IPS DF 19.7 (cell line): ENCODE data around the gene OXSM.

Experiments used
- DNase-seq: peaks from one replicate; pipeline ENCODE4 v3.0.0-alpha.2; 2013; ENCODE audit warnings: low read depth, low spot score

The OXSM gene

DNA sequence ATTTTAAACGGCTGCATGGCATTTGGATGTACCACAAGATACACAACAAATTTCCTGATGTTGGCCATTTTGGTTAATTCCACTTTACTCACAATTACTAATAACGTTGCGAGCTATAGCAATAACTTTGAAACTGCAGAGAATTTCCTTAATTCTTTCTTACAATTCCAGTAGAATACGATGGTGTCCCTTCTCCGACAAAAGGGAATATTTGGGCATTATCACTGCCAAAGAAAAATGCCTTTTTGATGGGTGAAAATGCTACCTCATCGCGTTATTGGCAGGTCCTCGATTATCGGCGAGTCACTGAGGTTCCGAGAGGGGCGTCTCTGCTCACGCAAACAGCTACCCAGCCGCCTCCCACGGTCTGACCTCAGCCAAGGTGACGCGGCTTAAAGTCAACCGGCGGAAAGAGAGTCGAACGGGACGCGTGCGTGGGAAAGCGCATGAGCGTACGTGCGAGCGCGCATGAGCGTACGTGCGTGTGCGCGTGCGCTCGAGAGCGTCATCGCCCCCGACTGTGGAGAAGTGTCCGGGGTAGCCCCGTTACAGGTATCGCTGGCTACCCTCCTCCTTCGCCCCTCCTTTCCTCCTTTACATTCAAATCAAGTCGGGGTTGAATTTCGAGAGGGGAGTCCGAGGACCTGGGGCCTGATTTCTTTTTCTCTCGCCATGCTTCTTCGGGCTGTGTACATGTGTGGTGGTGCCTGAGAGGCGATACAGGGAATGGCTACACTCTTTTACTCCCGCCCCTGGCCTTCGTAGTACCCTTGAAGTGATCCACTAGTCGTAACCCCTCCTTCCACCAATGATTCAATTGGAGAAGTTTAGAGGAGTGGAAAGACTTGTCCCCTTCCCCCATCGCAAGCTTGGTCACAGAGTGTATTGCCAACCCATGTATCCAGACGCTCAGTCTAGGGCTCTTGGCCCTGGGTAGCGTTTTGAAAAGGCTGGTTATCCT is at the start of gene OXSM:
OXSM (plus strand) TSS at position 495 of the 961 bp plus-strand sequence. CDS start 931 bp downstream, outside the sequence.
- DNase-seq = peak; percentile 52

DNA sequence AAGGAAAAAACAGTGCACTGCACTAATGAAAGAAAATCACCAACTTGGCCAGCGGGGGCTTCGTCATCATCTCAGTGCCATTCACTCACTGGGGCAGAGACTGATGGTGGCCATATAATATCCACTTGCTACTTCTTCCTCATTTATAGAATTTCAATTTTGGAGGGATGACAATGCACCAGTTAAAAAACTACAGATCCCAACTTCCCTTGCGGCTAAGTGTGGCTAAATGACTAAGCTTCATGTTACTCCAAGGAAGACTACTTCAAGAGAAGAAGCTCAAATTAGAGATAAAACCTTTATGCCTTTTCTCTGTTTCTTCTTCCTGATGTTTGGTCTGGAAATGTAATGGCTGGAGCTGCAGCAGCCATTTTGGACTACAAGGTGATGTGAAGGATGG is 45.4 kb upstream of the OXSM start:
- DNase-seq = no peak

DNA sequence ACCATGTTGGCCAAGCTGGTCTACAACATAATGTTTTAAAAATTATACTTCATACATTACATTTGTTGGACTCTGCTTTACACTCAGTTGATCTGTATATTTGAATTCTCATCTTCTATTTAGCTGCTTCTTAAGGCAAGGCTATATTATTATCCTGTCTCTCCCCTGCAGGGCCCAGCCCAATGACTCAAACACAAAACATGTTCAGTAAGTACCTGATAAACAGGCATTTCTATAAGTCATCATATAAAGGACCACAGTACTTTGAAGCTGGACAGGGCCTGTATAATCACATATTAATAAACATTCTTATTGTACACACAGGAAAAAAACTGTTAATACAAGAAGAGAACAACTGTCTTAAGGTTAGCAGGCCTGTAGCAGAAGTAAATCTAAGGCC is 42.9 kb upstream of the OXSM start:
- no peak for DNase-seq

DNA sequence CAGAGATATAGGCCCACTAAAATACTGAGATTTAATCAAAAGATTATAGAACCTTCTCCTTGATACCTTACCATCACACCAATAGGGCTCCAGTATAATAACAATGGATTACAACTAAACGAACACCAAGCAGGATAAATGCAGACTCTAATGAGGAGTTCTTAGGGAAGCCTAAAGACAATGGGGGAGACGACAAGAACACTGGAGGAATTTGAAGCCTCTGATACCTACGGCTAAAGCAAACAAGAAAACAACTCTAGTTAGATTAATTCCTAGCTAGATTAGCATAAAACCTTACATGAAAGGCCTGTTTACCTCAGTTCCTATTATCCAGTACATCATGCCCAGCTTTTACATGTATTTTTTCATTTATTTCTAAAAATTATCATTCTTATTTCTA is 41.7 kb upstream of the OXSM start:
- DNase-seq = peak; percentile 3

DNA sequence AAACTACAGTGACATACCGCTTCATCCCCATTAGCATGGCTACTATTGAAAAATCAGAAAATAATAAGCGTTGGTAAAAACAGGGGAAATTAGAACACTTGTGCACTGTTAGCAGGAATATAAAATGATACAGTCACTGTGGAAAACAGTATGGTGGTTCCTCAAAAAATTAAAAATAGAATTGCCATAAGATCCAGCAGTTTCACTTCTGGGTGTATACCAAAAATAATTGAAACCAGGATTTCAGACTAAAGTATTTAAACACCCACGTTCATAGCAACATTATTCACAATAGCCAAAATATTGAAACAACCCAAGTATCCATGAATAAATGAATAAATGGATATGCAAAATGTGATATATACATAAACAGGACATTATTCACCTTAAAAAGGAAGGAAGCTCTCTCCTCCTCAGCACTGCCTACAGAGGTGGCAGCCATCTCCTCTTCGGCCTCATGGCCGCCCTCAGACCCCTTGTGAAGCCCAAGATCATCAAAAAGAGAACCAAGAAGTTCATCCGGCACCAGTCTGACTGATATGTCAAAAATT is 40.8 kb upstream of the OXSM start:
- no peak for DNase-seq

DNA sequence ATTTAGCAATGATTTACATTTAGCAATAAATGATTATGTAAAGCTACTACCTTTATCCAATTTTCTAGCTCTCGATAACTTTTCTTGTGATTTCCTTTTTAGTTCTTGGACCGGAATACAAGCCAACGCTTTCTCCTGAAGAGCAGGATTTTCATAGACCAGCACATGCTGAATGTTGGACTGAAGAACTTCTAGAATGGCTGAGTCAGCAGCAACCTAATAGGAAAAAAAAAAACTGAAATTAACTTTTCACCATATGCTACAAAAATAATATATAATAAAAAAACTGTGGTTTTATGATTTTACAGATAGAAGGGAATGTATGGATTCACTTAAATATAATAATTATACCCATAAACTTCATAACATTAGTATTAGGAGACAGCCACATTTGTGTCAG is 38.8 kb upstream of the OXSM start:
- no peak for DNase-seq

DNA sequence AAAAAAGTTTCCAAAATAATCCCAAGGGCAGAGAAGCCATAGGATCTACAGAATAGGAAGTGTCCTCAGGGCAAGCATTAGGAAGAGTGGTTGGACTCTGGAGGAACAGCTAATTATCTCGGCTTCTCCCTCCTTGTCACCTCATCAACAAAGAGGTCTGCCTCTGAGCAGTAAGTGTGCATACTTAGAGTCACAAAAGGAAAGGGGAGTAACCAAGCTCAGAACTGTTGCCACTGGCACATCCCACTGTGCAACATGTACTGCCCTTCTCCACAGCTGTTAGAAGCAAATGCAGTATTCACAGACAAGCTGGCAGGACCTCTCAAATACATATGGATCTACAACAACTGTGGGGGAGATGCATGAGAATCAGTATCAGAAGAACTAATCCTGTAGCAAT is 38.2 kb upstream of the OXSM start:
- no peak for DNase-seq

DNA sequence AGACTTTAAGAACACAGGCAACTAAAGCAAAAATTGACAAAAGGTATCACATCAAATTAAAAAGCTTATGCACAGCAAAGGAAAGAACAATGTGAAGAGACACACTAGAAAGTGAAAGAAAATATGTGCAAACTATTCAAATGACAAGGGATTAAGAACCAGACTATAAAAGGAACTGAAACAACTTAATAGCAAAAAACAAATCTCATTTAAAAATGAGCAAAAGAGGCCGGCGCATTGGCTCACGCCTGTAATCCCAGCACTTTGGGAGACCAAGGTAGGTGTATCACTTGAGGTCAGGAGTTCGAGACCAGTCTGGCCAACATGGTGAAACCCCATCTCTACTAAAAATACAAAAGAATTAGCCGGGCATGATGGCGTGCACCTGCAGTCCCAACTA is 21.0 kb upstream of the OXSM start:
- DNase-seq = no peak

DNA sequence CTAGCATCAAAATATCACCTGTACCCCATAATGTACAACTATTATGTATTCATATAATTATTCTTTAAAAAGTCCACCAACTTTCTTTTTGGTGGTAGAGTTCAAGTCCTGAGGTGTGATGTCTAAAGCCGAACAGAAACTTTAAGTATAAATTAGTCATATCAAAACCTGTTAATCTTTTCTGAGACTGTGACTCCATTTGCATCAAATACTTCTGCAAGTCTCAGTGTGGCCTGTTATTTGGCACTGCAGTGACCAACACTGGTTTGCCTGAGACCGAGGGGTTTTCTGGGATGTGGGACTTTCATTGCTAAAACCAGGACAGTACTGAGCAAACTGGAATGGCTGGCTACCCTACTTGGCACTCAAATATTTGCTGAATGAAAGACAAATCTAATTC is 14.0 kb upstream of the OXSM start:
- no peak for DNase-seq

DNA sequence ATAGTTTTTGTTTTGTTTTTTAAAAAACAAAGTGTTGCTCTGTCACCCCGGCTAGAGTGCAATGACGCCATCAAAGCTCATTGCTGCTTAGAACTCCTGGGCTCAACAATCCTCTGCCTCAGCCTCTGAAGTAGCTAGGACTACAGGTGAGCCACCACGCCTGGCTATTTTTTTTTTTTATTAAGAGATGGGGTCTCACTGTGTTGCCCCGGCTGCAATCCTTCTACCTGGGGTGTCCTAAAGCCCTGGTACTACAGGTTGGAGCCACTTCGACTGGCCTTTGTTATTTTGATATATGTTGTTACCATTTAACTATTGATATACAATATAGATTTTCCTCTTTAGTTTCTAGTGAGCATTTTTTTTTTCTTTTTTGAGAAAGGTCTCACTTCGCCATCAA is 9.3 kb upstream of the OXSM start:
- DNase-seq = no peak

DNA sequence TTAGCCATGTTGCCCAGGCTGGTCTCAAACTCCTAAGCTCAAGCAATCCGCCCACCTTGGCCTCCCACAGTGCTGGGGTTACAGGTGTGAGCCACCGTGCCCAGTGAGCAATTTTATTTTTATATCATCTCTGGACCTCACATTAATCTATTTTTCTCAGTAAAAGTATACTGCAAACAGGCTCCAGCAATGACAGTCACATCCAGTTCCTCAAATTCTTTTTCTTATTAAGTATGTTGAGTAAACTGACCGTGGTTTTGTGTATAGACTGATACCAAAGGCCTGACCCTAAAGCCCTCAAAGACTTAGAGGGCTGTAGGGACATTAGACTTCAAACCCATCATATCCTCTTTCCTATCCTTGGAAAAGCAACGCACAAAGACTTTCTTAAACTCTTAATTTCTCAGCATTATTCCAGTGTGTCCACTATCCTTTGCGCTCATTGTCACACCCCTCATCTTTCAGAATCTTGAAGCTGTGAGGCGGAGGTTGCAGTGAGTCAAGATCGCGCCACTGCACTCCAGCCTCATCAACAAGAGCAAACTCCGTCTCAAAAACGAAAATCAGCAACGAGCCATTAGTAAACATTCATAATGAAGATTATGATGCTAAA is 8.6 kb upstream of the OXSM start:
- no peak for DNase-seq

DNA sequence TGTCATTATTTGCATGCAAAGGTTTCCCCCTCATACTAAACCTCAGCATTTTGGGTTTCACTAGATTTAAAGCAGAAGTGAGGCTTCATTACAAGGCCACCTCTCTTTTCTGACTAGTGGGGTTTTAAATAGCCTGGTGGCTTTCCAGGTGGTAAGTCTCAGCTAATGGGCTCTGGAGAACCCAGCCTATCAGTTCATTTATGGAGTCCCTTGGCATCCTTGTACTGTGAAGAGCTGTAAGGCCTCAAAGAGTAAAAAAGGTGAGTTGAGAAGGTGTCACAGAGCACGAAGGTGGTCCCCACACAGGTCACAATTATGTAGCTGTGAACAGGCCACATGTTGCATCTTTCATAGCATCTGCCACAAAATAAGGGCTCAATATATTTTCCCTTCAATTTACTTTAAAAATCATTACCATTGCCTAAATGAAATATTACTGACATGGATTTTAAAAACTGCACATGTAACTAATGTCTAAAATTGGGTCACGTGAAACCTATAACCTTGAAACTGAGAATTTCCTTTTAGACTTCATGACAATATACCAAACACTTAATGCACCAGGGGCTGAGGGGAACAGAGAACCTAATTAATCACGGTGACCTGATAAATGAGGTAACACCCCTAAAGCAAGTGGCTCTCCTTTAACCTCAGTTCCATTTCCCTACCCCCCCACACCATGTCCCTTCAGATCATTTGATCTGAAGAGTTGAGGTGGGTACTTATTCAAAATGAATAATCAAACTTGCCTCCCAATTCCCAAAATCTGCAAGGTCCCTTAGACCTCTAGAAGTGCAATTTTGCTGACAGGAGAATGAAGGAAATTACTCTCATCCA is 7.9 kb upstream of the OXSM start:
- no peak for DNase-seq

DNA sequence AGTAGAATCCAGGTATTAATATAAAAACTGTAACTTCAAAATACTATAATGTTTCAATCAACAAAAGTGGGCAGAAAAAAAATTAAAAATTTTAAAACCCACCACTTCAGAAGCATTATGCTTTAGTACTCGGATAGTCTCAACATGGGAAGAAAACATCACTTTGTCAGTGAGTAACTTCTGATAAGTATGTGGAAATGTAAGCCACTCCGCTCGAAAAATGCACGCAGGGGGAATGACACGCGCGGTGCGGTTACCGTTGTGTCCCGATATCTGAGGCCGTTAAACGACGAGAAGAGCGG is 7.3 kb upstream of the OXSM start:
- no peak for DNase-seq

DNA sequence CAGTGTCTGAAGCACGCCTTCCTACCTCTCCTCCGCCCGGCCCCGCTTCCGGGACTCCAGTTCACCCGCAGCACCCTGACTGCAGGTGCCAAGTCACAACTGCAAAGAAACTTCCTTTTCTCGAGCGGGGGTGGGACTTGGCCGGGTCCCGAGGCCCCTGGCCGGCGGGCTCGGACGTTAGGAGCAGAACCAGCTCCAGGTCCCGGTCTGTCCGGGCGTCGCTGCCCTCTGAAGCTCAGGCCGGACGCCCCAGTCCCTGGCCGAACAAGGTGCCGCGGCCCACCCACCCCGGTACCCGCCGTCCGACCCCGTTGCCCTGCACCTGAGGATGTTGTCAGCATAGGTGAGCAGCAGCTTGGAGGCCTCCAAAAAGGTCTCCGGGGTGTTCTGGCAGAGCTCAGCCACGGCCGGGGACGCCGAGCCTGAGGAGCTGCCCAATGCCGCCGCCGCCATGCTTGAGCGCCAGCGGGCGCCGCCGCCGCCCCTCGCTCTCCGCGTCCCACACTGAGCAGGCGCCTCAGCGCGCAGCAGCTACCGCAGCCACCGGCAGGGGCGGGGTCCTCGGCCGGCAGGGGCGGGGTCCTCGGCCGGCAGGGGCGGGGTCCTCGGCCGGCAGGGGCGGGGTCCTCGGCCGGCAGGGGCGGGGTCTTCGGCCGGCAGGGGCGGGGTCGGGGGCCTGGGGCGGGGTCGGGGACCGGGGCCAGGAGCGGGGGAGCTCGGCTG is 6.8 kb upstream of the OXSM start, which contains the start of gene NGLY1:
NGLY1 (minus strand) TSS at position 506 of the 723 bp plus-strand sequence; CDS start at position 453, 53 bp downstream.
- no peak for DNase-seq

DNA sequence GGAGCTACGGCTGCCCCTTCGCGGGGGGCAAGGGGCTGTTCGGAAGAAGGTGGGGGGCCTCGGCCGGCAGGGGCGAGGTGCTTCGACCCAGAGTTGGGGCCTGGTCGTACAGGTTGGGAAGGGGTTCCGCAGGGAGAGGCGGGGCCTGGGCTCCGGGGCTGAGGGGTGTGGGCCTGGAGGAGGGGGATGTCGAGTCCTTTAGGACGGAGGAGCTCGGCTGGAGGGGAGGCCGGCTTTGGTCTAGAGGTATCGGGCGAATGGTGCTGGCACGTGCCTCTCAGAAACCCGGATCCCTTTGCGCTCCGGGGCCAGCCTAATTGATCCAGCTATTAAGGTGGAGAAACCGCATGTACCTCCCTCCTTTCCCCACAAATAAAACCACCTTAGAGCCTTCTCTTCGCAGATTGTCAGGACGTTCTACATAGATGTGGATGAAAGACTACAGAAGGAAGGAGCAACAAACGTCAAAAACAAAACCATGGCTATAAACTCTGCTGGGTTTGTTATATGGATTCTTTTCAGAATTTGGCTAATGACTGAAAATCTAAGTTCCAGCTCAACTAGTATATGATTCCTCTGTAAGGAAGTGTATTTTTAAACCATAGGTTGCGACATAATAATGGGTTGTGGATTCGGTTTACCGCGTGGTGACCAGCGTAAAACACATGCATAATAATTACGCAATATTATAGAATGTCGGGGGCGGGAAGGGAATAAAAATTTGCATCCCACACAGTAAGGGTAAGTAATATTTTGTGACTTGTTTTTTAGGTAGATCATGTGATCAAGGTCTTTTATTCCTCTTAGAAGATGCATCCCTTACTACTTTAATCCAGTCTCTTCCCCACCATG is 6.0 kb upstream of the OXSM start:
- peak; percentile 42 for DNase-seq

DNA sequence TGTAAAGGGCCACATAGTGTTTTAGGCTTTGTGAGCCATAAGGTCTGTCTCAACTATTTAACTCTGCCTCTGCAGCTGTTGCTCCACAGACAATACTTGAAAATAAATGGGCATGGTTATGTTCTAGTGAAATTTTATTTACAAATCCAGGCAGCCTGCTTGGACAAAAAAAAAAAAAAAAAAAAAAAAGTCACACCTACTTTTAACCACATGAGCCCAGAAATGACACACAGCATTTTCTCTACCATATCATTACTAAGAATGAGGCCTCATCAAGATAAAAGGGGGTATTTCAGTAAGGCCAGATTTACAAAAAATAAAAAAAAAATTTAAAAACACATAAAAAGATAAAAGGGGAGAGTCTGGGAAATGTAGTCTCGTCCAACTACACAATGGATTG is 4.9 kb upstream of the OXSM start:
- DNase-seq = no peak

DNA sequence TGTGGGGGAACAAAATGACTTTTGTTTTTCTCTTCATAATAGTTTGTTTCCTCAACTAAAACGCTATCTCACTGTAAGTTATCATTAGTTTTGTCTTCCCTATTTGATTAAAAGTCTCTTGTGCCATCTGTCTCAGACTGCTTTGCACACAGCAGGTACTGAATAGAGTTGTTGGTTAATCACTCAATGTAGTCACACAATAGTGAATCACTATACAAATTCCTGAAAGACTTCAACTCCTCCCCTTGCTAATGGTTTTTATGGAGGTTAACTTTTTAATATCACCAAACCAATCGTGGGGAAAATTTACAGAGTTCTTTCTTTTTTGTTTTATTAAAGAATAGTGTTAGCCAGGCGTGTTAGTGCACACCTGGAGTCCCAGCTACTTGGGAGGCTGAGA is 4.1 kb upstream of the OXSM start:
- no peak for DNase-seq

DNA sequence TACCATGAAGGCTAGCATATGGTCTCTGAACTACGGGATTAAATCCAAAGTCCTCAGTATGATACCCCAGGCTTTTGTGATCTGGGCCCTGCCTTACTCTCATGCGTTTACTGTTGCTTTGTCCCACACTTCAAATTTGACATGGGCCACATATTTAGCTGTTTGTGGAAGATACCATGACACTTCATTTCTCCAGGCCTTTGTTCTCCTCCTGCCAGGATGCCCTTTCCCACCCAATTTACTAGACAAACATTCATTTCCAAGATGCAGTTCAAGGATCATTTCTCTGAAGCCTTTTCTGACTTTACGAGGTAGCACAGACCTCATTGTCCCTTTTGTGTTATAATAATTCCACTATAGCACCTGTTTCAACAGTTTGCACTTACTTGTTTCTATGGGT is 2.2 kb upstream of the OXSM start:
- no peak for DNase-seq

DNA sequence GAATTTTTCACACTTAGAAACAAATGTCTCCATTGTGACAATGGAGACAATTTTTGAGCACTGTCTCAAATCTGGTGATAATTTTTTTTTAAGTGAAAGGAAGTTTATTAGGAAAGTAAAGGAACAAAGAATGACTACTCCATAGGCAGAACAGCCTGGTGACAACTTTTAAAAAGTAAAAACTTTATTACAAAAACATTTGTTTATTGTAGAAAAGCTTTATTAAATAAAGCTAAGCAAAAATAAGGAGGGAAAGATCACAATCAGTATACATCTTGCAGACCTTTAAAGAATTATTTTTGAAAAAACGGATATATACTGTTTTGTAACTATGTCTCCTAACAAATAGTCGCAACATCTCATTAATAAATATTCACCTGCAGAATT is 688 bp upstream of the OXSM start:
- DNase-seq = no peak

DNA sequence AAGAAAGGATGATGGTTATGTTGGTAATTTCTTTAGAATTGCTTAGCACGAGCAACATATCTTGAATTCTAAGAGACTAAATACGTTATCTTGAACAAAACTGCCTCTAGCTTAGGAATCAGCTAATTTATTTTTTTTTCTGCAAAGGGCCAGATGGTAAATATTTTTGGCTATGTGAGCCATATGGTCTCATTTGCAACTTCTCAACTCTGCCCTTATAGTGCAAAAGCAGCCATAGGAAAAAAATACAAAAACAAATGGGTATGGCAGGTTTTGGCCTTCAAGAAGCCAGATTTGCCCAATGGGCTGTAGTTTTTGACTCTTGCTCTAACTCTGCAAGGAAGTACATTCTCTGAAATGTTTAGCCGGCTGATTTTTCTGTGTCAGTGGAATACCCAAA is 11.9 kb downstream of the OXSM start:
- DNase-seq = no peak
